HG03095 (cell line): ENCODE data around the gene RMDN2.
"Not testable (repeated sequence)": the region's sequence is repeated elsewhere in the genome, so short reads cannot be mapped to it uniquely, and the experiment has no call there.

ENCODE experiments used
- ATAC-seq: cut with Tn5 transposase; IDR thresholded peaks from one replicate; pipeline ENCODE4 v1.9.1; 2021; ENCODE audit warnings: moderate library complexity; ENCODE audit not compliant: unreplicated experiment

Gene RMDN2

GRCh38 chr2:37930392-37930791 lies 5.3 kb downstream of the RMDN2 start:
- ATAC-seq: not testable (repeated sequence)

- not testable (repeated sequence) for ATAC-seq
Observed at GRCh38 chr2:37932873-37933272, 7.8 kb downstream of the RMDN2 start.

DNA sequence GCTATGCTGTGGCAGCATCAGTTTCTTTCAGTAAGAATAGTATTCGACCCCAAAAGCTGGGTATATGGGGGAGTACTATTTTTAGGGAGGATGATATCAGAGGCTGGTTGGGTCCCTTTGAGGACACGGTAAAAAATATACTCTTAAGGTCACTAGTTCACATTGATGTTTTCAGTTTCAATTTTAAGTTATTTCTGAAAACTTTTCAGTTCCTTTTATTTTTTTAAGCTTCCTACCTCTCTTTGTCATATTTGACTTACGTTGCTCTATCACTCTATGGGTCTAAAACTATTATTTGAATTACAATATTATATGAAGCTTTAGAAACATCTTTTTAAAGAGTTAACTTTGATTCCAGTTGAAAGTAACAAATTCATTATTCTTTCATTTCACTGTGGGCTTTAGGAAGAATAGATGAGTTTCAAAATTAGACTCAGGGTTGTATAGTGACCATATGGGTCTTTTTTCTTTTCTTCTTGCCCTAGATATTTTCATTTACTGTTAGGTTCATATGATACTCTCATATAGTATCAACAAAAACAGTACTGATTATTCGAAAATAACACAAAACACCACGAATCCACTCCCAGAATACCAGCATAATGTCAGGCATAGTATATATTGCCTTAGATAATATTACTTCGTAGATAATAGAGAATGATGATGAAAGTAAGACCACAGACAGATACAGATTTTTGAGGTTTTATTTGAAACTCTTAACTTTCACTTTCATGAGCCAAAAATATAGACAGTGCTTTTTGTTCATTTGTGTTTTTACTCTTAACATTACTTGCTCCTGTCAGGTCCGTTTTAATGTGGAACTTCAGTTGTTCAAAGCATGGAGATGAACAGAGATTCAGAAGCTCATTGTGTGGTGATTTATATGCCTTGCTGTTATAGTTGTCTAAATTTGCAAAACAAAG lies 9.8 kb downstream of the RMDN2 start:
- peak; percentile 91 for ATAC-seq

DNA sequence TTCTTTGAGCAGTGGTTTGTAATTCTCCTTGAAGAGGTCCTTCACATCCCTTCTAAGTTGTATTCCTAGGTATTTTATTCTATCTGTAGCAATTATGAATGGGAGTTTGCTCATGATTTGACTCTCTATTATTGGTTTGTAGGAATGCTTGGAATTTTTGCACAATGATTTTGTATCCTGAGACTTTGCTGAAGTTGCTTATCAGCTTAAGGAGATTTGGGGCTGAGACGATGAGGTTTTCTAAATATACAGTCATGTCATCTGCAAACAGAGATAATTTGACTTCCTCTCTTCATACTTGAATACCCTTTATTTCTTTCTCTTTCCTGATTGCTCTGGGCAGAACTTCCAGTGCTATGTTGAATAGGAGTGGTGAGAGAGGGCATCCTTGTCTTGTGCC lies 12.5 kb downstream of the RMDN2 start:
- ATAC-seq: not testable (repeated sequence)

GRCh38 chr2:37941267-37941666 lies 16.2 kb downstream of the RMDN2 start:
- not testable (repeated sequence) for ATAC-seq

GRCh38 chr2:37944268-37944667 lies 19.2 kb downstream of the RMDN2 start:
- ATAC-seq: no peak

- ATAC-seq: no peak
Observed at GRCh38 chr2:37947306-37947705, 22.2 kb downstream of the RMDN2 start.

DNA sequence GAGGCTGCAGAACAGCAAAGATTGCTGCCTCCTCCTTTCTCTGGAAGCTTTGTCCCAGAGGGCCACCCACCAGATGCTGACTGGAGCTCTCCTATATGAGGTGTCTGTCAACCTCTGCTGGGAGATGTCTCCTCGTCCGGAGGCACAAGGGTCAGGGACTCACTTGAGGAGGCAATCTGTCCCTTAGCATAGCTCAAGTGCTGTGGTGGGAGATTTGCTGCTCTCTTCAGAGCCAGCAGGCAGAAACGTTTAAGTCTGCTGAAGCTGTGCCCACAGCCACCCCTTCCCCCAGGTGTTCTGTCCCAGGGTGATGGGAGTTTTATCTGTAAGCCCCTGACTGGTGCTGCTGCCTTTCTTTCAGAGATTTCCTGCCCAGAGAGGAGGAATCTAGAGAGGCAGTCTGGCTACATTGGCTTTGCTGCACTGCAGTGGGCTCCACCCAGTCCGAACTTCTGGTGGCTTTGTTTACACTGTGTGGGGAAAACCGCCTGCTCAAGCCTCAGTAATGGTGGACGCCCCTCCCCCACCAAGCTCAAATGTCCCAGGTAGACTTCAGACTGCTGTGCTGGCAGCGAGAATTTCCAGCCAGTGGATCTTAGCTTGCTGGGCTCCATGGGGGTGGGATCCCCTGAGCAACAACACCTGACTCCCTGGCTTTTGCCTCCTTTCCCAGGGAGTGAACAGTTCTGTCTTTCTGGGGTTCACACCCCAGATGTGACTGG lies 37.1 kb downstream of the RMDN2 start:
- not testable (repeated sequence) for ATAC-seq

DNA sequence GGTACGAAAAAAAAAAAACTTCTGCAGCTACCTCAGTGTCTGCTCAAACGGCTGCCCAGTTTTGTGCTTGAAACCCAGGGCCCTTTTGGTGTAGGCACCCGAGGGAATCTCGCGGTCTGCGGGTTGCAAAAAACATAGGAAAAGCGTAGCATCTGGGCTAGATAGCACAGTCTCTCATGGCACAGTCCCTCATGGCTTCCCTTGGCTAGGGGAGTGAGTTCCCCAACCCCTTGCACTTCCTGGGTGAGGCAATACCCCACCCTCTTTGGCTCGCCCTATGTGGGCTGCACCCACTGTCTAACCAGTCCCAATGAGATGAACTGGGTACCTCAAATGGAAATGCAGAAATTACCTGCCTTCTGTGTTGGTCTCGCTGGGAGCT lies 37.6 kb downstream of the RMDN2 start:
- not testable (repeated sequence) for ATAC-seq

GRCh38 chr2:37963901-37964300 lies 38.8 kb downstream of the RMDN2 start:
- ATAC-seq: not testable (repeated sequence)

- ATAC-seq: no peak
Observed at GRCh38 chr2:37966326-37966725, 41.2 kb downstream of the RMDN2 start.

GRCh38 chr2:37969731-37970130 lies 44.6 kb downstream of the RMDN2 start:
- ATAC-seq: no peak

DNA sequence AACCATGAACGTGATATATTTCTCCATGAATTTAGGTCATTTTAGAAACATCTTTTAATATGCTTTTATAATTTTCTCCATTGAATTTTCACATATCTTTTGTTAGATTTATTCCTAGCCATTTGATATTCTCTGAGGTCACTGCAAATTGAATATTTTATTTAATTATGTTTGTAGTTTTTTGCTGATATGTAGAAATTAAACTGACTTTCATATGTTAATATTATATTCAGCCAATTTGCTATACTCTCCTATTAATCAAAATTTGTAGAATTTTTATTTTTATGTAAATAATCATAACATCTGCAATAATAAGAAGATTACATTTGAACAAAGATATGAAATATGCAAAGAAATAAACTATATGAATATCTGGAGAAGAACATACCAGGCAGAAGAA lies 46.9 kb downstream of the RMDN2 start:
- ATAC-seq: no peak

- no peak for ATAC-seq
Observed at GRCh38 chr2:37973615-37974353, 48.7 kb downstream of the RMDN2 start.

GRCh38 chr2:37975808-37976207 lies 50.7 kb downstream of the RMDN2 start:
- ATAC-seq: no peak

DNA sequence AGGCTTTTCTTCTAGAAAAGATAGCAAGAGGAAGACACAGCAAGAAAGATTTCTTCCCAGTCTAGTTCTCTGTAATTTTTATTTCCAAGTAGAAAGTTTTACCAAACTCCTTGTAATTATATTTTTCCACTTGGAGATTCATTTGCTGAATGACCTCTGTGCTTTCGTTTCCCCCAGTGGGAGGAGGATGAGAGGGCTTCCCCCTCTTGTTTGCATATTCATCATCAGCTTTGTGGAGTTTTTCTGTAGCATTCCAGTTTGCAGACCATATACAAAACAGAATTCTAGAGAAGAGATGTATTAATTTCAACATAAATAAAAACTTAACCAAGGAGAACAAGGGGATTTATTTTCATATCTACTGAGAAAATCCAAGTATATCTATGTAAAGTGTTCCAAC lies 51.3 kb downstream of the RMDN2 start:
- ATAC-seq: no peak

GRCh38 chr2:37982147-37982582 lies 57.1 kb downstream of the RMDN2 start:
- no peak for ATAC-seq

DNA sequence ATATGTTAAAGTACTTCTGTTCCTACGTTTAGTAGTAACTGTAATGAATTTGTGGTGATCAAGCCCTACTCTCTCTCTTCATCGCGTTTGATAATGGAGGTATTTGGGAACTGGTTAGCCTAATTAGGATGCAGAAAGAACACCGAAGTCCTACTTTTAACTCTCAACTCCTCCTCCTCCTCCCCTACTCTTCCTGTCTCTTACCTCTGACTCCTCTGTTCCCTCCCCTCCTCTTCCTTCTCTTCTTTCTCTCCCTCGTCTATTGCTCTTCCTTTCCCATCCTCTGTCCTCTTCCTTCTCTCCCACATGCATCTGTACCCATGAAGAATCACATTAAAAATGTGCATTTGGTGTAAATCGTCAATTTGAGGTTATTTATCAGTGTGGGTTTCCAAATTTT lies 57.8 kb downstream of the RMDN2 start:
- no peak for ATAC-seq

- no peak for ATAC-seq
Observed at GRCh38 chr2:37983719-37984118, 58.6 kb downstream of the RMDN2 start.

DNA sequence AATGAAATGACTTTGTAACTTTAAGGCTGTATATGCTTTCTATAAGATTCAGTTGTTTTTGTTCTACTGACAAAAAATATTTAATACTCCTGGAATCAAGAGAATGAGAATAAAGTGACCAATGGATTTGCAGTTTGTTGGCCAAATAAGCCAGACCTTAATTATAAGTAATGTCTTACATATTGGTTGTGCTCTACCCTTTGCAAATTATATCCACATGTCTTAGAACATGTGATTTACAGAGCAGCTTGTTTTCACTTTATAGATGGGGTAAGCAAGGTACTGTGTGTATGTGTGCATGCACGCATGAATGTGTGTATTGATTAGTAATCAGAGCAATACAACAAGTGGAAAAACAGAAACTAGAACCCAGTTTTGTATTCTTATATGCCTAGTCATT lies 59.1 kb downstream of the RMDN2 start:
- no peak for ATAC-seq

DNA sequence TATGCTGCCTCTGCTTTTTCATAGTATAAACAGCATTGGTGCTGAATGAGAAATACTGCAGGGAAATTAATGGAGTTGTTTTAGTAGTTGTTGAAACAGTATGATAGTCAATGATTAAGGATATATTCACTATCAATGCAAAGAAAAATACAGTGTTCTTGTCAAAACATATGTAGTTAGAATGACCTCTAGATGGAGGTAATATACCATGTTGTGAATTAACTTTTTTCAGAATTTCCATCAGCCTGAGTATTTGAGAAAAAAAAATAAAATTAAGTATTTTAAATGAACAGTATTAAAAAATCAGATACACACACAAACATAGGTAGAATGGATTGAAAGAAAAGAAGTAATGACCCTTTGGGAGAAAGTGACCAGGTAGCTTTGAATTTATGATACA lies 59.5 kb downstream of the RMDN2 start:
- no peak for ATAC-seq
